Chondrocyte (in vitro differentiated cells): Measurements from ENCODE around the gene DDIT4. TPM values are rescaled to one million over a fixed set of nuclear protein-coding genes. Genes with fewer than 3 reads are reported as not detected.

Experiments
- DNase-seq: peaks from one replicate; pipeline ENCODE4 v3.0.0; 2021; ENCODE audit warnings: mixed read lengths, low spot score
- H3K27ac Mint-ChIP-seq: one replicate; pipeline ENCODE4 v1.8.0; 2021; ENCODE audit warnings: mild to moderate bottlenecking, moderate library complexity, mixed read lengths; ENCODE audit not compliant: unreplicated experiment
- H3K27me3 Mint-ChIP-seq: 2 replicates; pipeline ENCODE4 v1.8.0; 2021; ENCODE audit warnings: low read depth, mixed read lengths
- H3K36me3 Mint-ChIP-seq: 2 replicates; pipeline ENCODE4 v1.8.0; 2021; ENCODE audit warnings: low read depth, mixed read lengths
- H3K4me1 Mint-ChIP-seq: 2 replicates; pipeline ENCODE4 v1.8.0; 2021; ENCODE audit warnings: low read depth, mild to moderate bottlenecking, mixed read lengths
- H3K4me3 Mint-ChIP-seq: one replicate; pipeline ENCODE4 v1.8.0; 2021; ENCODE audit warnings: mild to moderate bottlenecking, moderate library complexity, mixed read lengths; ENCODE audit not compliant: unreplicated experiment
- H3K9me3 Mint-ChIP-seq: 2 replicates; pipeline ENCODE4 v1.8.0; 2021; ENCODE audit warnings: low read depth, mixed read lengths
- CTCF ChIP-seq: fragments of 200-600 bp; sonication (generic); IDR thresholded peaks from 2 replicates; pipeline ENCODE4 v1.5.0; 2021; ENCODE audit warnings: antibody characterized with exemption, mild to moderate bottlenecking, moderate library complexity
- total RNA-seq: library from RNA; stranded (reverse); gene quantifications from 3 replicates; pipeline ENCODE4 v1.2.1, GENCODE V29; 2021

Gene DDIT4
- total RNA-seq, 1 donor from 2014 or later, result 241 TPM

DNA sequence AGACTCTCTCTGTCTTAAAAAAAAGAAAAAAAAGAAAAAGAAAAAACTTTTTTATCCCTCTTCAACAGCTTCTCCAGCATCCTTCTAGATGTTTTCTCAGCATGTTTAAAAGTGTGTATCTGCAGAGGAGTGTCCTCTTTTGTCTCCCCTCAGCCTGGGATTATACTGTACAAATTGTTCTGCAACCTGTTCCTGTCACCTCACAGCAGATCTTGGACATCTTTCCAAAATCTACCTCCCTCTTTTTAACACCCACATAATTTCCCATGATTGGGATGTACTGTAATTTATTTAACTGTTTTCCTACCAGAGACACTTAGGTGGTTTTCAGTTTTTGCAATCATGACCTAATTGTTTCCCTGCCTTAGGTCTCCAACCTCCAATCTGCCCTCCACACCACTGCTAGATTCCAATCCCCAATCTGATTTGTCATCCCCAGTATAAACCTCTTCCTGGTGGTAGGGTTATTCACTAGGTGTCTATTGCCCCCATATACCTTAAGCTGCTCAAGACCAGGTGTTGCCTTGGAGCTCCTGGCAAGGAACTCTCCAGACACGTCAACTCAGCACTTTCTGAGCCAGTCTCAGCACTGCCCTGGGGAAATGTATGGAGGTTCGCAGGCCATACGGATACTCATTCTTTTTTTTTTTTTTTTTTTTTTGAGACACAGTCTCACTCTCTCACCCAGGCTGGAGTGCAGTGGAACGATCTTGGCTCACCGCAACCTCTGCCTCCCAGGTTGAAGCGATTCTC, 17.6 kb upstream of the DDIT4 start:
- no peak for TF ChIP-seq CTCF
- H3K27me3 Mint-ChIP-seq, result no peaks in the 10 kb centered on the region
- peaks cover 71% of the 10 kb centered on the region for H3K4me1 Mint-ChIP-seq
- H3K4me3 Mint-ChIP-seq, result no peak overlapping the region
- H3K27ac Mint-ChIP-seq, result peak overlapping the region; percentile 9
- DNase-seq, result no peak
- H3K36me3 Mint-ChIP-seq, result no peaks in the 10 kb centered on the region
- no peaks in the 10 kb centered on the region for H3K9me3 Mint-ChIP-seq

- Mint-ChIP-seq H3K36me3 (no peaks in the 10 kb centered on the region), H3K4me3 (no peak overlapping the region), H3K4me1 (peaks cover 75% of the 10 kb centered on the region), H3K27me3 (no peaks in the 10 kb centered on the region), H3K9me3 (no peaks in the 10 kb centered on the region), H3K27ac (peak overlapping the region; percentile 70)
- TF ChIP-seq CTCF, result no peak
- DNase-seq, result no peak
Observed at GRCh38 chr10:72257051-72257892, 16.5 kb upstream of the DDIT4 start.

GRCh38 chr10:72258617-72259016, 15.1 kb upstream of the DDIT4 start:
- Mint-ChIP-seq H3K4me1 (peaks cover 67% of the 10 kb centered on the region), H3K9me3 (no peaks in the 10 kb centered on the region), H3K4me3 (no peak overlapping the region), H3K27ac (peak overlapping the region; percentile 79), H3K36me3 (no peaks in the 10 kb centered on the region), H3K27me3 (no peaks in the 10 kb centered on the region)
- no peak for DNase-seq
- no peak for TF ChIP-seq CTCF

DNA sequence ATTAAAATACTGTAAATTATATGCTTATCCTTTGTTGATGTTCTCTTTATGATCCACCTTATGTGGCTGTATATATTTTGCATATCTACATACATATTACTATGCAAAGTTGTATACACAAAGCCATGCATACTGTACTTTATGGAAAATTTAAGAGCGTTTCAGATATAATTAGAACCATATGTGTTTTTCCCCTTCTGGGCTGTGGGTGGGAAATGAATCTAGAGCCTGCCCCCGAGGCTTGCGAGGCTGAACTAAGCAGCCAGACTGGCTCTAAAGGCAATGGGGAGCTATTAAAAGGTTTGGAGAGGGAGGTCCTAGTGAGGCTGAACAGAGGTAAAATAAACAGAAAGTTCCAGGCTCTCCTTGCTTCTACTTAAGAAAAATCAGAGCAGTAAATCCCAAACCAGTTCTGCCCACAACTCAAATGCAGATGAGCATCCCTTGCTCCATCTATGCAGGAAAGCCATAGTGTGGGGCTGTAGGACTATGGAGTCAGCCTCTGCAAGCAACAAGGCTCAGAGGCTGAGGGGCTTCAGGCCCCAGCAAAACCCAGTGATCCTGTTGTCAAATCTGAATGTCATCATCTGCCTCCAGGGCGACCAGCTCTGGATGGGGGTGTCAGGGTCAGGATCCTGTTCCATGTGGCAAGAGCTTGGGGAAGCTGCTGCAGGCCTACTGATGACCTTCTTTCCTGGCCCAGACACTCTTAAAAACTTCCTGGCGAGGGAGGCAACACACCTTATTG, 14.1 kb upstream of the DDIT4 start:
- no peak for DNase-seq
- TF ChIP-seq CTCF, result no peak
- Mint-ChIP-seq H3K36me3 (no peaks in the 10 kb centered on the region), H3K4me1 (peaks cover 65% of the 10 kb centered on the region), H3K4me3 (peak overlapping the region; percentile 1), H3K27me3 (no peaks in the 10 kb centered on the region), H3K9me3 (no peaks in the 10 kb centered on the region), H3K27ac (peak overlapping the region; percentile 96)
